Lung (tissue), 12 donors: Measurements from ENCODE around the gene ENHO. TPM values are rescaled to one million over a fixed set of nuclear protein-coding genes. Genes with fewer than 3 reads are reported as not detected.

Experiments used
- ATAC-seq: fragments of 200-7000 bp; cut with Tn5 transposase; one replicate; pipeline ENCODE4 v1.9.1; 2020; ENCODE audit warnings: moderate number of reproducible peaks; ENCODE audit not compliant: insufficient read depth, low FRiP score
- DNase-seq, 3 donors: peaks; one replicate each; pipeline ENCODE4 v3.0.0-alpha.2; 2013 to 2017
- H3K27ac ChIP-seq, 2 donors: one replicate each; pipeline ENCODE4 v1.5.1; 2013; ENCODE audit warnings: mild to moderate bottlenecking in 2 of 2, moderate library complexity in 2 of 2, control low read depth in 1 of 2, inconsistent platforms in 1 of 2, low read depth in 1 of 2, low read length in 1 of 2
- H3K27me3 ChIP-seq, 3 donors: one replicate each; pipeline ENCODE4 v1.5.1; 2013; ENCODE audit warnings: low read length in 2 of 3; ENCODE audit not compliant: control insufficient read depth in 3 of 3, insufficient read depth in 3 of 3
- H3K36me3 ChIP-seq, 4 donors: one replicate each; pipeline ENCODE4 v1.5.1; 2013; ENCODE audit warnings: low read length in 4 of 4, mild to moderate bottlenecking in 1 of 4, moderate library complexity in 1 of 4; ENCODE audit not compliant: control insufficient read depth in 4 of 4, insufficient read depth in 4 of 4
- H3K4me1 ChIP-seq, 5 donors: one replicate each; pipeline ENCODE4 v1.5.1; 2013; ENCODE audit warnings: low read length in 5 of 5, mild to moderate bottlenecking in 2 of 5, moderate library complexity in 1 of 5; ENCODE audit not compliant: control insufficient read depth in 5 of 5, insufficient read depth in 5 of 5
- H3K4me3 ChIP-seq: one replicate; pipeline ENCODE4 v1.5.1; 2013; ENCODE audit warnings: mild to moderate bottlenecking, control low read depth, moderate library complexity
- H3K9ac ChIP-seq, 2 donors: one replicate each; pipeline ENCODE4 v1.5.1; 2013; ENCODE audit warnings: low read length in 2 of 2, control low read depth in 1 of 2; ENCODE audit not compliant: insufficient read depth in 1 of 2
- H3K9me3 ChIP-seq, 4 donors: one replicate each; pipeline ENCODE4 v1.5.1; 2013; ENCODE audit warnings: low read length in 3 of 4, mild to moderate bottlenecking in 1 of 4, moderate library complexity in 1 of 4; ENCODE audit not compliant: control insufficient read depth in 4 of 4, insufficient read depth in 3 of 4
- CTCF ChIP-seq: IDR thresholded peaks from 2 replicates; pipeline ENCODE4 v1.5.1; 2012; ENCODE audit warnings: mild to moderate bottlenecking; ENCODE audit errors: control extremely low read depth, extremely low read depth
- WGBS, 2 donors: extraction: QIAGEN DNeasy Blood & Tissue Kit; methylation state at CpG; one replicate each; pipeline ENCODE4 v1.1.7; 2013; 5-methylcytosine and 5-hydroxymethylcytosine counted together
- polyA plus RNA-seq, 2 donors: library from polyadenylated mRNA; stranded (reverse); fragments of 200-250 nt; gene quantifications; one replicate each; pipeline ENCODE4 v1.2.1, GENCODE V29; 2013
- total RNA-seq, 2 donors: library from RNA; depleted of rRNA in 1 of 2; stranded (reverse); fragments of >200 nt in 1 of 2; gene quantifications; one replicate each; pipeline ENCODE4 v1.2.1, GENCODE V29; 2014 to 2021
- donor health status: control.
- donor health status: control.
- donor health status: Bipolar disorder and iron deficiency.
- donor health status: healthy.
- donor health status: DM: yes; HTN: yes; CAD: no.

Gene ENHO
- total and polyA plus RNA-seq, 4 donors: 0.29 to 1.4 (median 0.70) TPM

GRCh38 chr9:34508951-34509350 is 13.8 kb downstream of the ENHO start:
- 78 to 93% methylated on average over 3 of the region's 3 CpGs for WGBS, 2 donors
- H3K4me1 ChIP-seq: peaks cover 0 to 30% (median 8%) of the 10 kb centered on the region in 5 donors
- TF ChIP-seq CTCF: no peak

GRCh38 chr9:34508463-34508862 is 14.3 kb downstream of the ENHO start:
- TF ChIP-seq CTCF: no peak
- peaks cover 0 to 27% (median 7%) of the 10 kb centered on the region in 5 donors for H3K4me1 ChIP-seq
- H3K27me3 ChIP-seq: no peaks in the 10 kb centered on the region
- no peak overlapping the region for H3K4me3 ChIP-seq
- no peak for ATAC-seq
- no peaks in the 10 kb centered on the region for H3K36me3 ChIP-seq
- no peak overlapping the region for H3K27ac ChIP-seq
- no peak for DNase-seq
- no peak overlapping the region for H3K9ac ChIP-seq
- 87 to 95% methylated on average over 3 of the region's 3 CpGs for WGBS, 2 donors
- no peaks in the 10 kb centered on the region for H3K9me3 ChIP-seq

More at GRCh38 chr9:34508951-34509350, 13.8 kb downstream of the ENHO start:
- Histone ChIP-seq H3K27ac (no peak overlapping the region), H3K36me3 (no peaks in the 10 kb centered on the region), H3K27me3 (no peaks in the 10 kb centered on the region), H3K9ac (no peak overlapping the region), H3K9me3 (no peaks in the 10 kb centered on the region), H3K4me3 (no peak overlapping the region)
- DNase-seq (no peak), ATAC-seq (no peak)

- H3K27me3 ChIP-seq: no peaks in the 10 kb centered on the region
- DNase-seq (no peak), ATAC-seq (no peak)
- H3K4me1 ChIP-seq: peaks cover 0 to 24% (median 7%) of the 10 kb centered on the region in 5 donors
- no peak overlapping the region for H3K9ac ChIP-seq
- H3K9me3 ChIP-seq: no peaks in the 10 kb centered on the region
- no peak overlapping the region for H3K4me3 ChIP-seq
- H3K27ac ChIP-seq: no peak overlapping the region
- TF ChIP-seq CTCF: no peak
- no peaks in the 10 kb centered on the region for H3K36me3 ChIP-seq
Measured at GRCh38 chr9:34507966-34508365, 14.8 kb downstream of the ENHO start.

GRCh38 chr9:34507556-34507955 is 15.2 kb downstream of the ENHO start:
- H3K9me3 ChIP-seq: no peaks in the 10 kb centered on the region
- TF ChIP-seq CTCF: no peak
- WGBS, 2 donors: 82 to 87% methylated on average over 5 of the region's 5 CpGs

More at GRCh38 chr9:34507556-34507955, 15.2 kb downstream of the ENHO start:
- no peak overlapping the region for H3K4me3 ChIP-seq
- DNase-seq: no peak
- H3K36me3 ChIP-seq: no peaks in the 10 kb centered on the region
- H3K27ac ChIP-seq: no peak overlapping the region
- ATAC-seq: no peak
- H3K27me3 ChIP-seq: no peaks in the 10 kb centered on the region
- H3K9ac ChIP-seq: no peak overlapping the region
- H3K4me1 ChIP-seq: peaks cover 0 to 23% (median 10%) of the 10 kb centered on the region in 5 donors
